Measurements from ENCODE around the gene CACNB4. TPM values are rescaled to one million over a fixed set of nuclear protein-coding genes. Genes with fewer than 3 reads are reported as not detected.

CACNB4 gene
- total RNA-seq, 4 donors from 2014 or later = 0.20 to 1.6 (median 0.90) TPM

- in situ Hi-C loops (cut with MboI; ENCODE audit: low pct_ligation_motif_present in 1 of 4, low pct_unique_long_range_greater_than_20kb in 1 of 4, low sequenced_read_pairs in 3 of 4) (no loop called here), intact Hi-C loops (cut with DNase I; ENCODE audit: low total_unique reads) (no loop called here)
- Histone ChIP-seq H3K4me3 (no peak overlapping the region), H3K36me3 (peaks cover 0 to 27% (median 13%) of the 10 kb centered on the region in 4 donors), H3K4me1 (peaks cover 0 to 7% (median 3%) of the 10 kb centered on the region in 4 donors), H3K27ac (no peak overlapping the region), H3K27me3 (no peaks in the 10 kb centered on the region), H3K9me3 (no peaks in the 10 kb centered on the region)
- TF ChIP-seq EP300 (IDR thresholded peaks at IDR 0.05; ENCODE audit: low read depth) (no peak), POLR2AphosphoS5 (IDR thresholded peaks at IDR 0.05) (no peak), POLR2A (IDR thresholded peaks at IDR 0.05) (no peak), CTCF (IDR thresholded peaks at IDR 0.05) (no peak)
- DNase-seq = no peak
- WGBS, 2 donors (ENCODE audit: low coverage in 1 of 2) = 97 to 100% methylated on average over 1 of the region's 1 CpG
Measured at GRCh38 chr2:151805343-151805742, 293.5 kb downstream of the CACNB4 start.

GRCh38 chr2:151803811-151804210 lies 295.0 kb downstream of the CACNB4 start:
- in situ Hi-C loops (cut with MboI; ENCODE audit: low pct_ligation_motif_present in 1 of 4, low pct_unique_long_range_greater_than_20kb in 1 of 4, low sequenced_read_pairs in 3 of 4) (no loop called here), intact Hi-C loops (cut with DNase I; ENCODE audit: low total_unique reads) (no loop called here)
- no peak for TF ChIP-seq EP300 (IDR thresholded peaks at IDR 0.05; ENCODE audit: low read depth)
- no peak for TF ChIP-seq CTCF (IDR thresholded peaks at IDR 0.05)
- TF ChIP-seq POLR2AphosphoS5 (IDR thresholded peaks at IDR 0.05) = no peak
- no peak for TF ChIP-seq POLR2A (IDR thresholded peaks at IDR 0.05)
- Histone ChIP-seq H3K27me3 (no peaks in the 10 kb centered on the region), H3K4me1 (peaks cover 0 to 5% (median 2%) of the 10 kb centered on the region in 4 donors), H3K9me3 (no peaks in the 10 kb centered on the region), H3K27ac (no peak overlapping the region), H3K4me3 (no peak overlapping the region), H3K36me3 (peaks cover 0 to 26% (median 11%) of the 10 kb centered on the region in 4 donors)
- DNase-seq = no peak

GRCh38 chr2:151802315-151802714 lies 296.5 kb downstream of the CACNB4 start:
- Histone ChIP-seq H3K4me1 (no peaks in the 10 kb centered on the region), H3K27me3 (no peaks in the 10 kb centered on the region), H3K9me3 (no peaks in the 10 kb centered on the region), H3K27ac (no peak overlapping the region), H3K36me3 (peaks cover 0 to 26% (median 11%) of the 10 kb centered on the region in 4 donors), H3K4me3 (no peak overlapping the region)
- DNase-seq = no peak
- in situ Hi-C loops (cut with MboI; ENCODE audit: low pct_ligation_motif_present in 1 of 4, low pct_unique_long_range_greater_than_20kb in 1 of 4, low sequenced_read_pairs in 3 of 4) = no loop called here
- TF ChIP-seq POLR2AphosphoS5 (IDR thresholded peaks at IDR 0.05) (no peak), EP300 (IDR thresholded peaks at IDR 0.05; ENCODE audit: low read depth) (no peak), POLR2A (IDR thresholded peaks at IDR 0.05) (no peak), CTCF (IDR thresholded peaks at IDR 0.05) (no peak)
- intact Hi-C loops (cut with DNase I; ENCODE audit: low total_unique reads) = no loop called here
- 77 to 91% methylated on average over 2 of the region's 2 CpGs for WGBS, 2 donors (ENCODE audit: low coverage in 1 of 2)

GRCh38 chr2:151799886-151800292 lies 299.0 kb downstream of the CACNB4 start:
- in situ Hi-C loops (cut with MboI; ENCODE audit: low pct_ligation_motif_present in 1 of 4, low pct_unique_long_range_greater_than_20kb in 1 of 4, low sequenced_read_pairs in 3 of 4) = no loop called here

GRCh38 chr2:151796774-151797173 lies 302.1 kb downstream of the CACNB4 start:
- H3K27me3 ChIP-seq = no peaks in the 10 kb centered on the region
- WGBS, 2 donors (ENCODE audit: low coverage in 1 of 2) = 94 to 96% methylated on average over 2 of the region's 2 CpGs
- no peak for DNase-seq
- TF ChIP-seq POLR2AphosphoS5 (IDR thresholded peaks at IDR 0.05) (no peak), EP300 (IDR thresholded peaks at IDR 0.05; ENCODE audit: low read depth) (no peak), CTCF (IDR thresholded peaks at IDR 0.05) (no peak), POLR2A (IDR thresholded peaks at IDR 0.05) (no peak)
- intact Hi-C loops (cut with DNase I; ENCODE audit: low total_unique reads) = no loop called here
- H3K4me1 ChIP-seq = no peaks in the 10 kb centered on the region
- H3K4me3 ChIP-seq = no peak overlapping the region
- in situ Hi-C loops (cut with MboI; ENCODE audit: low pct_ligation_motif_present in 1 of 4, low pct_unique_long_range_greater_than_20kb in 1 of 4, low sequenced_read_pairs in 3 of 4) = no loop called here
- no peaks in the 10 kb centered on the region for H3K36me3 ChIP-seq
- no peaks in the 10 kb centered on the region for H3K9me3 ChIP-seq
- no peak overlapping the region for H3K27ac ChIP-seq

More at GRCh38 chr2:151799886-151800292, 299.0 kb downstream of the CACNB4 start:
- no peak for TF ChIP-seq EP300 (IDR thresholded peaks at IDR 0.05; ENCODE audit: low read depth)
- no peaks in the 10 kb centered on the region for H3K9me3 ChIP-seq
- no peak overlapping the region for H3K27ac ChIP-seq
- intact Hi-C loops (cut with DNase I; ENCODE audit: low total_unique reads) = no loop called here
- peaks cover 0 to 15% (median 4%) of the 10 kb centered on the region in 4 donors for H3K36me3 ChIP-seq
- 88 to 93% methylated on average over 3 of the region's 3 CpGs for WGBS, 2 donors (ENCODE audit: low coverage in 1 of 2)
- H3K4me3 ChIP-seq = no peak overlapping the region
- H3K27me3 ChIP-seq = no peaks in the 10 kb centered on the region
- DNase-seq = no peak
- no peaks in the 10 kb centered on the region for H3K4me1 ChIP-seq
